ENCODE data around the gene KIF16B.

- TF ChIP-seq CTCF (IDR thresholded peaks at IDR 0.05), result no peak
- TF ChIP-seq EP300 (IDR thresholded peaks at IDR 0.05), result no peak
- TF ChIP-seq POLR2A (IDR thresholded peaks at IDR 0.05), result no peak
Observed at GRCh38 chr20:16363506-16364319, 209.5 kb downstream of the KIF16B start.

All from sigmoid colon (tissue), 4 donors.